ENCODE measurements around the gene PRXL2B.
A peak's percentile ranks its signal among the peaks of the same experiment; 100 is the strongest.

PRXL2B gene

GRCh38 chr1:2582391-2582790 lies 4.2 kb upstream of the PRXL2B start:
- no peak overlapping the region for H3K4me3 ChIP-seq
- H3K27ac ChIP-seq: peak overlapping the region in 2 of 21 experiments; percentile 29 to 60

- Histone ChIP-seq H3K27ac (peak overlapping the region in 9 of 21 experiments; percentile 26 to 99 (median 96)), H3K4me3 (no peak overlapping the region)
These were observed 3.2 kb upstream of the PRXL2B start for GRCh38 chr1:2583331-2583791.

GRCh38 chr1:2583871-2584351 lies 2.7 kb upstream of the PRXL2B start:
- Histone ChIP-seq H3K4me3 (no peak overlapping the region), H3K27ac (peak overlapping the region in 10 of 21 experiments; percentile 26 to 99 (median 96))

GRCh38 chr1:2584686-2585317 lies 1.8 kb upstream of the PRXL2B start:
- Histone ChIP-seq H3K27ac (peak overlapping the region; percentile 83 to 99 (median 96)), H3K4me3 (peak overlapping the region; percentile 66 to 89 (median 77))

- H3K27ac ChIP-seq: peak overlapping the region; percentile 83 to 99 (median 96)
These were observed 1.1 kb upstream of the PRXL2B start for GRCh38 chr1:2585318-2586092.

GRCh38 chr1:2587071-2587859 lies 688 bp downstream of the PRXL2B start:
- Histone ChIP-seq H3K27ac (peak overlapping the region; percentile 14 to 99 (median 95)), H3K4me3 (peak overlapping the region; percentile 66 to 89 (median 77))

More at GRCh38 chr1:2585318-2586092, 1.1 kb upstream of the PRXL2B start:
- H3K4me3 ChIP-seq: peak overlapping the region; percentile 66 to 89 (median 77)

GRCh38 chr1:2587860-2588571 lies 1.4 kb downstream of the PRXL2B start:
- H3K4me3 ChIP-seq: peak overlapping the region; percentile 66 to 89 (median 77)
- H3K27ac ChIP-seq: peak overlapping the region in 2 of 21 experiments; percentile 36 to 97

- H3K27ac ChIP-seq: no peak overlapping the region
- no peak overlapping the region for H3K4me3 ChIP-seq
These were observed 2.3 kb downstream of the PRXL2B start for GRCh38 chr1:2588661-2589430.

- Histone ChIP-seq H3K27ac (no peak overlapping the region), H3K4me3 (no peak overlapping the region)
These were observed 3.1 kb downstream of the PRXL2B start for GRCh38 chr1:2589431-2590232.

- Histone ChIP-seq H3K27ac (no peak overlapping the region), H3K4me3 (no peak overlapping the region)
These were observed 3.9 kb downstream of the PRXL2B start for GRCh38 chr1:2590233-2591141.

GRCh38 chr1:2591233-2591580 lies 4.6 kb downstream of the PRXL2B start:
- Histone ChIP-seq H3K4me3 (no peak overlapping the region), H3K27ac (no peak overlapping the region)

GRCh38 chr1:2591581-2592261 lies 5.1 kb downstream of the PRXL2B start:
- Histone ChIP-seq H3K27ac (no peak overlapping the region), H3K4me3 (no peak overlapping the region)

GRCh38 chr1:2592672-2593071 lies 6.1 kb downstream of the PRXL2B start:
- Histone ChIP-seq H3K4me3 (no peak overlapping the region), H3K27ac (no peak overlapping the region)

GRCh38 chr1:2593251-2593878 lies 6.8 kb downstream of the PRXL2B start:
- H3K27ac ChIP-seq: no peak overlapping the region
- peak overlapping the region in 1 of 7 experiments; percentile 2 for H3K4me3 ChIP-seq

GRCh38 chr1:2594001-2594640 lies 7.5 kb downstream of the PRXL2B start:
- H3K27ac ChIP-seq: peak overlapping the region in 1 of 21 experiments; percentile 13
- peak overlapping the region in 3 of 7 experiments; percentile 2 to 25 (median 2) for H3K4me3 ChIP-seq
